ENCODE measurements around the gene USP33.

DNA sequence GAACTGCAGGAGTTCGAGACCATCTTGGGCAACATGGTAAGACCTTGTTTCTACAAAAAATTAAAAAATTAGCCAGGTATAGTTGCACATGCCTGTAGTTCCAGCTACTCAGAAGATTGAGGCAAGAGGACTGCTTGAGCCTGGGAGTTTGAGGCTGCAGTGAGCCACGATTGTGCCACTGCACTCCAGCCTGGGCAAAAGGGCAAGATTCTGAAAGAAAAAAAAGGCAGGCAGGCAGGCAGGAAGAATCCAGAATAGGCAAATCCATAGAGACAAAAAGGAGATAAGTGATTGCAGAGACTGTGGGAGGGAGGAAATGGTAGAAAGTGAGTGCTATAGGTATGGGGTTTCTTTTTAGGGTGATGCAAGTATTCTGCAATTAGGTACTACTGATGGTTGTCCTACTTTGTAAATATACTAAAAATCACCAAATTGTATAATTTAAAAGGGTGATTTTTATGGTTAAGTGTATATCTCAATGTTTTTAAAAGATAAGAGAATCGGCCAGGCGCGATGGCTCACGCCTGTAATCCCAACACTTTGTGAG, 106.6 kb downstream of the USP33 start:
- TF ChIP-seq, protein P1, sequence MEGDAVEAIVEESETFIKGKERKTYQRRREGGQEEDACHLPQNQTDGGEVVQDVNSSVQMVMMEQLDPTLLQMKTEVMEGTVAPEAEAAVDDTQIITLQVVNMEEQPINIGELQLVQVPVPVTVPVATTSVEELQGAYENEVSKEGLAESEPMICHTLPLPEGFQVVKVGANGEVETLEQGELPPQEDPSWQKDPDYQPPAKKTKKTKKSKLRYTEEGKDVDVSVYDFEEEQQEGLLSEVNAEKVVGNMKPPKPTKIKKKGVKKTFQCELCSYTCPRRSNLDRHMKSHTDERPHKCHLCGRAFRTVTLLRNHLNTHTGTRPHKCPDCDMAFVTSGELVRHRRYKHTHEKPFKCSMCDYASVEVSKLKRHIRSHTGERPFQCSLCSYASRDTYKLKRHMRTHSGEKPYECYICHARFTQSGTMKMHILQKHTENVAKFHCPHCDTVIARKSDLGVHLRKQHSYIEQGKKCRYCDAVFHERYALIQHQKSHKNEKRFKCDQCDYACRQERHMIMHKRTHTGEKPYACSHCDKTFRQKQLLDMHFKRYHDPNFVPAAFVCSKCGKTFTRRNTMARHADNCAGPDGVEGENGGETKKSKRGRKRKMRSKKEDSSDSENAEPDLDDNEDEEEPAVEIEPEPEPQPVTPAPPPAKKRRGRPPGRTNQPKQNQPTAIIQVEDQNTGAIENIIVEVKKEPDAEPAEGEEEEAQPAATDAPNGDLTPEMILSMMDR (IDR thresholded peaks at IDR 0.05): no peak
- no peak for TF ChIP-seq ZFX (IDR thresholded peaks at IDR 0.05; ENCODE audit: borderline replicate concordance)
